T-helper 1 cell treated with Interleukin-12 subunit alpha and Interleukin-12 subunit beta and Interleukin-4 antibody, amounts not matched to agents 30 μg/mL and 1 μg/mL, for 36 hours (primary cell): ENCODE measurements around the gene SIGLEC11.
"Not testable (repeated sequence)": the region's sequence is repeated elsewhere in the genome, so short reads cannot be mapped to it uniquely, and the experiment has no call there.

Source experiments
- H3K27ac Mint-ChIP-seq: one replicate; pipeline ENCODE4 v1.8.0; 2021; ENCODE audit warnings: mild to moderate bottlenecking, mixed read lengths
- H3K27me3 Mint-ChIP-seq: one replicate; pipeline ENCODE4 v1.8.0; 2021; ENCODE audit warnings: low read depth, mixed read lengths
- H3K36me3 Mint-ChIP-seq: one replicate; pipeline ENCODE4 v1.8.0; 2021; ENCODE audit warnings: low read depth, mixed read lengths
- H3K4me1 Mint-ChIP-seq: one replicate; pipeline ENCODE4 v1.8.0; 2021; ENCODE audit warnings: low read depth, mixed read lengths
- H3K4me3 Mint-ChIP-seq: one replicate; pipeline ENCODE4 v1.8.0; 2021; ENCODE audit warnings: mild to moderate bottlenecking, moderate library complexity, mixed read lengths
- H3K9me3 Mint-ChIP-seq: one replicate; pipeline ENCODE4 v1.8.0; 2021; ENCODE audit warnings: mixed read lengths

The SIGLEC11 gene

DNA sequence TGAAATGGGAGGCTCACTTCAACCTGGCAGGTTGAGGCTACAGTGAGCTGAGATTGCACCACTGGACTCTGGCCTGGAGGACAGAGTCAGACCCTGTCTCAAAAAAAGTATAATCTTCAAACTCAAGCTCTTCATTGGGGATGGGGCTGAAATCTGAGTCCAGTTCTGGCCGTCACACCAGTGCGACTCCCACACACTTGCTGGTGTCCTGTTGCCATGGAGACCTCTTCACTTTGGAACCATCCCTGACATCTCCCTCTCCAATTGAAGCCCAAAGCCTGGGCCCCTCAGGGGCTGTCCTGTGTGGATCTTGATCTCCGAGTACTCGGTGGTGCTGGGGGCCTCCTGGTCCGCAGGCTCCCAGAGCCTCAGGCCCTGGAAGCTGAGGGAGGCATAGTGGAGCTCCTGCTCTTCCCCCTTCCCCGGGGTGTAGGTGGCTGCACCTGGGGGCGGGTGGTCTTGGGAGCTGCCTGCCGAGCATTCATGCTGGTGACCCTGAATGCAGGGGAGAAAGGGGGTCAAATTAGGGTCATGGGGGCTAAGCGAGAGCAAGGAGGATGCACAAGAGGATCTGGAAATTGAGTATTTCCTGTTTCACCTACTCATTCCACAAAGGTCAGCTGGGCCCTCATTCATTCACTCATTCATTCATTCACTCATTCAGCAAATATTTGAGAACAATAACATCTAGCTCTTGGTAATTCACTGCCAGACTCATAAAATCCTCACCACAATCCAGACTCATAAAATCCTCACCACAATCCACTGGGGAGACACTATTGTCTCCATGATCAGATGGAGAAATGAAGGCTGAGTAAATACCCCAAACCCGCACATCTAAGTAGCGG, 11.0 kb downstream of the SIGLEC11 start:
- H3K27me3 Mint-ChIP-seq: peaks cover 9% of the 10 kb centered on the region
- no peak overlapping the region for H3K27ac Mint-ChIP-seq
- H3K9me3 Mint-ChIP-seq: peaks cover 5% of the 10 kb centered on the region
- H3K4me3 Mint-ChIP-seq: no peak overlapping the region
- H3K36me3 Mint-ChIP-seq: no peaks in the 10 kb centered on the region
- peaks cover 2% of the 10 kb centered on the region for H3K4me1 Mint-ChIP-seq

DNA sequence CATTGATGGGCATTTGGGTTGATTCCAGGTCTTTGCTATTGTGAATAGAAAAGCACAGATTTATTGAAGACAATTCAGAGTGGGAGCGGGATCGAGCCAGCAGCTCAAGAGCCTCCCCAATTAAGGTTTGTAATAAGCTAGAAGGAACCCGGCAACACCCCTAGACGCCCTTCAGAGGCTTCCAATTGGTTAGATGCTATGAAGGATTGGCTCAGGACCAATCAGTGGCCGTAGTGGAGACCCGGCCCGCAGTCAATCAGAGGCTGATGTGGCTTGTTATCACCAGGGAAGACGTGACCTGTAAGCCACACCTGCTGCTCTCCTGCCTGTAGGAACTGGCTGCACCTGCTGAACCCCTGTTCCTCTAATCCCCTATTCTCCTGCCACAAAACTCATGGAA, 14.6 kb downstream of the SIGLEC11 start:
- Mint-ChIP-seq H3K4me3 (no peak overlapping the region), H3K36me3 (no peaks in the 10 kb centered on the region), H3K27me3 (peaks cover 4% of the 10 kb centered on the region), H3K9me3 (peaks cover 5% of the 10 kb centered on the region), H3K4me1 (no peaks in the 10 kb centered on the region), H3K27ac (no peak overlapping the region)

DNA sequence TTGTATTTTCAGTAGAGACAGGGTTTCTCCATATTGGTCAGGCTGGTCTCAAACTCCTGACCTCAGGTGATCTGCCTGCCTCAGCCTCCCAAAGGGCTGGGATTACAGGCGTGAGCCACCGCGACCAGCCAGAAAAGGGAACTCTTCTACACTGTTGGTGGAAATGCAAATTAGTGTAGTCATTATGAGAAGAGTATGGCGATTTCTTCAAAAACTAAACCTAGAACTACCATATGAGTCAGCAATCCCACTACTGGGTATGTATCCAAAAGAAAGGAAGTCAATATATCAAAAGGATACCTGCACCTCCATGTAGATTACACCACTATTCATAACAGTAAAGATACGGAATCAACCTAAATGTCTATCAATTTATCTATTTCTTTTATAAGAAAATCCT, 16.4 kb downstream of the SIGLEC11 start:
- H3K4me3 Mint-ChIP-seq, H3K27me3 Mint-ChIP-seq, H3K27ac Mint-ChIP-seq, H3K4me1 Mint-ChIP-seq, H3K36me3 Mint-ChIP-seq, H3K9me3 Mint-ChIP-seq: not testable (repeated sequence)

DNA sequence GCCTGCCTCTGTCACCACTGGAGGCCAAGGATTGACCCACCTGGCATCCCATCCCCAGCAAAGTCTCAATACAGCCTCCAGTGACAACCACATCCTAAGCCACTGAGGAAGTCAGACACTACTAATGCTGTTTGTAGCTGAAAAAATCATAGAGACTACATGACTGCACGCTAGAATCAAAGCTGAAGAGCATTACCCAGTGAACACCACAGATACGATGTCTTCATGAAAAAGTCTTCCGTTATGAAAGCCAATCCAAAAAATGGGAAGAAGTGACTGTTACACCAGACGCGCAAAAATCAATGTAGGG, 20.5 kb downstream of the SIGLEC11 start:
- Mint-ChIP-seq H3K27ac (no peak overlapping the region), H3K4me3 (no peak overlapping the region), H3K27me3 (peaks cover 13% of the 10 kb centered on the region), H3K4me1 (peaks cover 5% of the 10 kb centered on the region), H3K9me3 (peaks cover 4% of the 10 kb centered on the region), H3K36me3 (no peaks in the 10 kb centered on the region)

DNA sequence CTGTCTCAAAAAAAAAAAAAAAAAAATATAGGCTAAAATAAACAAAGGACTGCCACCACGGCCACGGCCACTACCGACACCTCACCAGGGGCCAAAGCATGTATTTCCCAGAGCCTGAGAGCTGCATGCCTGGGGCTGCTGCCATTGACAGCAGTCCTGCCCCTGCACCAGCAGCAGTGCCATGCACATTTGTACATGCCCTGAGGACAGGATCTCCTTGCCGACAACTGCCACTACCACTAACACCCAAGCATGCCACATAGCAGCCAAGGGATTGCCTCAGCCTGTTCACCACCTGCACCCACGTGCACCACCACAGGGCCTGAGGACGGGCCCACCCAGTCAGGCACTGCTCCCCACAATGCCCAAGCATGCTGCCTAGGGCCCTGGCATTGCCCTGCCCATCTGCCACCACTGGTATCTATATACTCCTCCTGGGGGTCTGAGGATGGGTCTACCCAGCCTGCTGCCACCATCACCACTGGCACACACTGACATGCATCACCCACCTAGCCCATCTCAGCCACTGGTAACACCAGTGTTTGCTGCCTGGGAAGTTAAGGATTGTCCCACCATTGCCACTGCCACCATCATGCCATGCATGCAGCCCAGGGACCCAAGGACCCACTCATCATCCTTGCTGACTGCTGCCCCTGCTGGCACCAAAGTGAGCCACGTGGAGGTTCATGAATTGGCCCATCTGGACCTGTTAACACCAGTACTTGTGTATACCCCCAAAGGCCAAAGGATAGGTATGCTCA, 21.1 kb downstream of the SIGLEC11 start:
- Mint-ChIP-seq H3K27ac (no peak overlapping the region), H3K36me3 (no peaks in the 10 kb centered on the region), H3K9me3 (no peaks in the 10 kb centered on the region), H3K4me3 (no peak overlapping the region), H3K4me1 (peaks cover 5% of the 10 kb centered on the region), H3K27me3 (peaks cover 13% of the 10 kb centered on the region)

DNA sequence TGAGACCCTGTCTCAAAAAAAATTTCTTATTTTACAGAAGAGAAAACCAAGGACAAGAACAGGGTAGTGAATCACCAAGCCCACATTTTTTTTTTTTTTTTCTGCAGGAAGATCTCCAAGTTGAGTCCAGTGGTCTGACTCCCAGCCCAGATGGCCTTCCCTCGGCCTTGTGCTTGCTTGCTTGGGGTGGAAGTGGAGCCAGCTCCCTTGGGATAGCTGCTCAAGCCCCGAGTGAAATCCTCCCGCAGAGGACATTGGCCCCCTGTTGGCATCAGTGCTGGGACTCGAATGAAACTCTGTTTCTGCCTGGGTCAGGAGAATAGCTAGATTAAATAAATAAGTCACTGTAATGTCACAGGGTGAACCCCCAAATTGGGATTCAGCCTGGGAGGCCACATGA, 22.3 kb downstream of the SIGLEC11 start:
- Mint-ChIP-seq H3K36me3 (peaks cover 2% of the 10 kb centered on the region), H3K27ac (no peak overlapping the region), H3K4me1 (peaks cover 5% of the 10 kb centered on the region), H3K27me3 (peaks cover 13% of the 10 kb centered on the region), H3K9me3 (no peaks in the 10 kb centered on the region), H3K4me3 (no peak overlapping the region)

DNA sequence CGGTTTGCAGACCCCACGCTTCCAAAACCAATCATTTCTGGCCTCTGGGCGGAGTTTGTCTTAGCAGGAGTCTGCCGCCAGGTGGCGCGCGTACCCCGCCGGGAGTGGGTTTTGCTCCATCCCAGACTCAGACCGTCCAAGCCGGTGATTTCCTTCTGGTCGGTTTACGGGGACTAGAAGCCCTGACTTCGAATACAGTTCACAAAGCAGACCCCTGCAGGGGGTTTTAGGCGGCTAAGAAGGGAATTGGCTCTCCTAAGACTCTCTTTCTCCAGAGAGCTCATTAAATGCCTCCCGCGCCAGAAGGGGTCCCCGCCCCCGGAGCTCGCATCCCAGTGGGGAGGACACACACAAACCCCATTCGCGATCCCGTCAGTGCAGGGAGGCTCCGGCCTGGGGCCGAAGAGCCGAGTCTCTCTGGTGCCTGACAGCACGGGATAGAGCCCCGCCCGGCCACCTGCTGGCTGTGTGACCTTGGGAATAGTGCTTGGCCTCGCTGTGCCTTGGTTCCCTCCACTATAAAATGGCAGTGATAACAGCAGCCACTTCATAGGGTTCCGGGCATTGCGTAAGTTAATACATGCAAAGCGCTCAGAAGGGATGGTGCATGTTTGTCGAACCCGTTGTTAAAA, 23.1 kb downstream of the SIGLEC11 start:
- Mint-ChIP-seq H3K4me3 (no peak overlapping the region), H3K27ac (no peak overlapping the region)

DNA sequence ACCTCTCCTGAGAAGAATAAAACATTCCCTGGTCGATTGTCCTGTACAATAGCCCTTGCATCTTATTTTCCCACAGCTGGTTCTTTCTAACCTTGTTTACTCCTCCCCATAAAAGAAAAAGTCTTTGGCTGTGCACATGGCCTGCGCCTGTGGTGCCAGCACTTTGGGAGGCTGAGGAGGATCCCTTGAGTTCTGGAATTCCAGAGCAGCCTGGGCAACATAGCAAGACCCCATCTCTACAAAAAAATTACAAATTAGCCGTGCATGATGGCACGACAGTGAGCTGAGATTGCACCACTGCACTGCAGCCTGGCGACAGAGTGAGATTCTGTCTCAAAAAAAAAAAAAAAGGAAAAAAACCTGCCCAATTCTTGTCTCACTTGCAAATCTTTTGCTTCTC, 24.4 kb downstream of the SIGLEC11 start:
- Mint-ChIP-seq H3K9me3 (peaks cover 4% of the 10 kb centered on the region), H3K4me3 (no peak overlapping the region), H3K4me1 (peaks cover 18% of the 10 kb centered on the region), H3K27me3 (peaks cover 10% of the 10 kb centered on the region), H3K27ac (no peak overlapping the region), H3K36me3 (peaks cover 15% of the 10 kb centered on the region)

More for the DNA sequence above, 23.1 kb downstream of the SIGLEC11 start:
- Mint-ChIP-seq H3K36me3 (peaks cover 7% of the 10 kb centered on the region), H3K9me3 (no peaks in the 10 kb centered on the region), H3K4me1 (peaks cover 8% of the 10 kb centered on the region), H3K27me3 (peaks cover 13% of the 10 kb centered on the region)

DNA sequence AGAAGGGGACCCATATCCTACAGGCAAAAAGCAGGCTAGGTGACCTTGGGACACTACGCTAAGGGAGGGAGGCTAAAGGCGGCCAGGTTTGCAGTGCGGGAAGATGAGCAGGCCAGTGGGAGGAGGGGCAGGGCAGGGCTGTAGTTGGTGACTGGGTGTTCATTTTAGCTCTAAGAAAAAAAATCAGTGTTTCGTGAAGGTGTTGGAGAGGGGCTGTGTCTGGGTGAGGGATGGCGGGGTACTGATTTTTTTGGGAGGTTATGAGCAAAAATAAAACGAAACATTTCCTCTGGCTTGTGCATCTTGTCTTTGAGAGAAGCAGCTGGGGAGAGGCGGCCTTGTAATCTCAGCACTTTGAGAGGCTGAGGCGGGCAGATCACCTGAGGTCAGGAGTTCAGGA, 27.3 kb downstream of the SIGLEC11 start:
- Mint-ChIP-seq H3K27ac (no peak overlapping the region), H3K36me3 (peaks cover 33% of the 10 kb centered on the region), H3K9me3 (peaks cover 4% of the 10 kb centered on the region), H3K4me1 (peaks cover 30% of the 10 kb centered on the region), H3K27me3 (peaks cover 10% of the 10 kb centered on the region), H3K4me3 (peak overlapping the region; percentile 10)

DNA sequence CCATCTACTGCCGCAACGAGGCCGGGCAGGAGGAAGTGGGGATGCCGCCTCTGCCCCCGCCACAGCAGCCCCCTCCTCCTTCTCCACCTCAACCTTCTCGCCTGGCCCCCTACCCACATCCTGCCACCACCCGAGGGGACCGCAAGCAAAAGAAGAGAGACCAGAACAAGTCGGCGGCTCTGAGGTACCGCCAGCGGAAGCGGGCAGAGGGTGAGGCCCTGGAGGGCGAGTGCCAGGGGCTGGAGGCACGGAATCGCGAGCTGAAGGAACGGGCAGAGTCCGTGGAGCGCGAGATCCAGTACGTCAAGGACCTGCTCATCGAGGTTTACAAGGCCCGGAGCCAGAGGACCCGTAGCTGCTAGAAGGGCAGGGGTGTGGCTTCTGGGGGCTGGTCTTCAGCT, 28.2 kb downstream of the SIGLEC11 start:
- H3K27ac Mint-ChIP-seq: peak overlapping the region; percentile 14
- H3K9me3 Mint-ChIP-seq: peaks cover 4% of the 10 kb centered on the region
- H3K36me3 Mint-ChIP-seq: peaks cover 38% of the 10 kb centered on the region
- peaks cover 35% of the 10 kb centered on the region for H3K4me1 Mint-ChIP-seq
- peaks cover 10% of the 10 kb centered on the region for H3K27me3 Mint-ChIP-seq
- H3K4me3 Mint-ChIP-seq: no peak overlapping the region

DNA sequence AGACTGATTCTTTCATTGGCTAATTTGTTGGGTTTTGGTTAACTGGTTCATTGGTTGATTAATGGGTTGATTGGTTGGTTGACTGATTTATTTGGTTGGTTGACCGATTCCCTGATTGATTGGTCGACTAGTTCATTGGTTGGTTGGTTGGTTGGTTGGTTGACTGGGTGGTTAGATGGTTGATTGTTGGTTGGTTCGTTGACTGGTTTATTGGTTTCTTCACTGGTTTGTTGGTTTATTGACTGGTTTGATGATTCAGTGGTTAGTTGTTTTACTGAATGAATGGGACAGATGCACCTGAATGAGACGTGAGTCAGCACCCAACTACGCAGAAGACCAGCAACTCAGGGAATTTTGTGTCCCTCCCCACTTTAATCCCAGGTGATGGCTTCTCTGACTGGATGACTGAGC, 28.9 kb downstream of the SIGLEC11 start:
- H3K27me3 Mint-ChIP-seq: peaks cover 10% of the 10 kb centered on the region
- peaks cover 42% of the 10 kb centered on the region for H3K4me1 Mint-ChIP-seq
- peaks cover 45% of the 10 kb centered on the region for H3K36me3 Mint-ChIP-seq
- peak overlapping the region; percentile 34 for H3K27ac Mint-ChIP-seq
- peak overlapping the region; percentile 15 for H3K4me3 Mint-ChIP-seq
- peaks cover 4% of the 10 kb centered on the region for H3K9me3 Mint-ChIP-seq

DNA sequence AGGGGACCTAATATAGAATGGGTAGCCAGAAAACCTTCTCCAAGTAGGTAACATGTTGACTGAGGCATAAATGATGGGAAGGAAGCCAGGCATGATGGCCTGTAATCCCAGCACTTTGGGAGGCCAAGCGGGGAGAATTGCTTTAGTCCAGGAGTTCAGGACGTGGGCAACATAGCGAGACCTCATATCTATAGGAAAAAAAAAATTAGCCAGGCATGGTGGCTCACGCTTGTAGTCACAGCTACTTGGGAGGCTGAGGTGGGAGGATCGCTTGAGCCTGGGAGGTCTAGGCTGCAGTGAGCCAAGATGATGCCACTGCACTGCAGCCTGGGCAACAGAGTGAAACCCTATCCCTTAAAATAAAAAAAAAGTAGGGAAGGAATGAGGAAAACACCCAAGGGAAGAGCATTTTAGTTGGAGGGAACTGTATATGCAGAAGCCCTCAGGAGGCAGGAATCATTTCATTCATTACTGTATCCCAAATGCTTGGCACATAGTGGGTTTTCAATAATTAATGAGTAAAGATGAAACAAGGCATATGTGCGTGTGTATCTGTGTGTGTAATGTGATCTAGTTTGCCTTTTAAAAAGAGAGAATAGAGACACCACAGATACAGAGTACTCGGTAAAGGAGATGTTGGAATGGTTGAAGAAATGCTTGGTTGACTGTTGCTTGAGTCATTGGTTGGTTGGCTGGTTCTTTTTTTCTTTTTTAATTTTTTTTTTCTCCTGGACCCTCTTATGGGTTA, 29.5 kb downstream of the SIGLEC11 start:
- Mint-ChIP-seq H3K36me3 (peaks cover 47% of the 10 kb centered on the region), H3K4me1 (peaks cover 43% of the 10 kb centered on the region), H3K9me3 (peaks cover 4% of the 10 kb centered on the region), H3K4me3 (no peak overlapping the region), H3K27ac (peak overlapping the region; percentile 22), H3K27me3 (peaks cover 4% of the 10 kb centered on the region)

DNA sequence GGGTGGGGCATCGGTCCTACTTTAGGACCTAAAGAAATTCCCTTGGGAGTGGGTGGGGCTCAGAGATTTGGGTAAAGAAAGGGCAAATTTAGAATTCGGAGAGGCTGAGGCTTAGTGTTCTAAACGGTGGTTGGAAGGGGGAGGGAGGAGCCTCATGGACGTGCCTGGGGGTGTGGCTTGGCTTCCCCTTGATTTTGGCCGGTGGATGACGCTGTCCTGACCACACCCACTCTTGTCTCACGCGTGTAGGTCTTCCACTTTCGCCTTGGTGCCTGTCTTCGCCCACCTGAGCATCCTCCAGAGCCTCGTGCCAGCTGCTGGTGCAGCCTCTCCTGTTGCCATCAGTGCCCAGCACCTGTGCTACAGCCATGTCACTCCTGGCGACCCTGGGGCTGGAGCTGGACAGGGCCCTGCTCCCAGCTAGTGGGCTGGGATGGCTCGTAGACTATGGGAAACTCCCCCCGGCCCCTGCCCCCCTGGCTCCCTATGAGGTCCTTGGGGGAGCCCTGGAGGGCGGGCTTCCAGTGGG, 30.4 kb downstream of the SIGLEC11 start:
- Mint-ChIP-seq H3K27ac (peak overlapping the region; percentile 99), H3K36me3 (peaks cover 50% of the 10 kb centered on the region)

More for the DNA sequence above, 30.4 kb downstream of the SIGLEC11 start:
- Mint-ChIP-seq H3K4me3 (peak overlapping the region; percentile 100), H3K4me1 (peaks cover 45% of the 10 kb centered on the region), H3K27me3 (no peaks in the 10 kb centered on the region), H3K9me3 (peaks cover 4% of the 10 kb centered on the region)
